ENCODE measurements around the gene SALL1.

Gene SALL1

DNA sequence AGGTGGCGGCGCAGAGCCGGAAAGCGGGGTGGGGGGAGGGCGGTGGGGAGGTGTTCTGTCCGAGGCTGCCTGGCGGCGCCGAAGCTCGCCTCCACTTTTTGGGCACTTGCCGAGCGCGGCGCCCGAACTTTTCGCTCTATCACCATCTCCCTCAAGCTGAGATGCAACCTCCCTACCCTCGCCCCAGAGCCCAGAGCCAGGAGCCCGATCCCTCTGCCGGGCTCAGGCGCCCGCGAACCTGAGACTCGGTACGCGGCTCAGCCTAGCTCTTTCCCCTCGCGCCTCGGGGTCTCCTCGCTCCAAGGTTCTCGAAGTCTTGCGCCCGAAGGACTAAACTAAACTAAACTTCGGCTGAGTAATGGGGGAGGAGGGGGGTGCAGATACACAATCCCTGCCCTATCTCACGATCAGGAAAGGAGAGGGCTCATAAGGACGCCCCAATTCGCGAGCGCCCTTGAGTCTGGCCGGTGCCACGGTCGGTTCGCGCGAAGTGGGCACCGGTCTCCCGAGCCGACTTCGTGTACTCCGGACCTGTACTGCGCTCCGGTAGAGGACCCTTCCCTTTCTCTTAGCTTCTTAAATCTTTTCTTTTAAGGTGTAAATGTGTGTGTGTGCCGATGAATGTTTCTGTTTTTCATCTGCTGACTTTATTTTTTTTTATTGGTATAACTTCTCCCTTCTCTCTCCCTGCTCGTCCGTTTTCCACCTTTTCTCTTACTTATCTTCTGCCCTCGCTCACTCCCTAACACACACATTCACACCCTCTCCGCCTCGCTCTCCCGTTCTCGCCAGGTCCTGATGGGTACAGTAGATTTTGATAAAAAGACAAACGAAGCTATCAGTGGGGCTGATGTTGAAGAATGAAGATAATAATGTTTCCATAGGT is 1.9 kb upstream of the SALL1 start:
- peak overlapping the region; percentile 85 for H3K4me3 ChIP-seq (ENCODE audit: low read length)
- TF ChIP-seq, protein P1, sequence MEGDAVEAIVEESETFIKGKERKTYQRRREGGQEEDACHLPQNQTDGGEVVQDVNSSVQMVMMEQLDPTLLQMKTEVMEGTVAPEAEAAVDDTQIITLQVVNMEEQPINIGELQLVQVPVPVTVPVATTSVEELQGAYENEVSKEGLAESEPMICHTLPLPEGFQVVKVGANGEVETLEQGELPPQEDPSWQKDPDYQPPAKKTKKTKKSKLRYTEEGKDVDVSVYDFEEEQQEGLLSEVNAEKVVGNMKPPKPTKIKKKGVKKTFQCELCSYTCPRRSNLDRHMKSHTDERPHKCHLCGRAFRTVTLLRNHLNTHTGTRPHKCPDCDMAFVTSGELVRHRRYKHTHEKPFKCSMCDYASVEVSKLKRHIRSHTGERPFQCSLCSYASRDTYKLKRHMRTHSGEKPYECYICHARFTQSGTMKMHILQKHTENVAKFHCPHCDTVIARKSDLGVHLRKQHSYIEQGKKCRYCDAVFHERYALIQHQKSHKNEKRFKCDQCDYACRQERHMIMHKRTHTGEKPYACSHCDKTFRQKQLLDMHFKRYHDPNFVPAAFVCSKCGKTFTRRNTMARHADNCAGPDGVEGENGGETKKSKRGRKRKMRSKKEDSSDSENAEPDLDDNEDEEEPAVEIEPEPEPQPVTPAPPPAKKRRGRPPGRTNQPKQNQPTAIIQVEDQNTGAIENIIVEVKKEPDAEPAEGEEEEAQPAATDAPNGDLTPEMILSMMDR (conservative IDR thresholded peaks at IDR 0.05; ENCODE audit: low read length) = no peak
- peak; percentile 69 for DNase-seq (ENCODE audit: low read depth)

DNA sequence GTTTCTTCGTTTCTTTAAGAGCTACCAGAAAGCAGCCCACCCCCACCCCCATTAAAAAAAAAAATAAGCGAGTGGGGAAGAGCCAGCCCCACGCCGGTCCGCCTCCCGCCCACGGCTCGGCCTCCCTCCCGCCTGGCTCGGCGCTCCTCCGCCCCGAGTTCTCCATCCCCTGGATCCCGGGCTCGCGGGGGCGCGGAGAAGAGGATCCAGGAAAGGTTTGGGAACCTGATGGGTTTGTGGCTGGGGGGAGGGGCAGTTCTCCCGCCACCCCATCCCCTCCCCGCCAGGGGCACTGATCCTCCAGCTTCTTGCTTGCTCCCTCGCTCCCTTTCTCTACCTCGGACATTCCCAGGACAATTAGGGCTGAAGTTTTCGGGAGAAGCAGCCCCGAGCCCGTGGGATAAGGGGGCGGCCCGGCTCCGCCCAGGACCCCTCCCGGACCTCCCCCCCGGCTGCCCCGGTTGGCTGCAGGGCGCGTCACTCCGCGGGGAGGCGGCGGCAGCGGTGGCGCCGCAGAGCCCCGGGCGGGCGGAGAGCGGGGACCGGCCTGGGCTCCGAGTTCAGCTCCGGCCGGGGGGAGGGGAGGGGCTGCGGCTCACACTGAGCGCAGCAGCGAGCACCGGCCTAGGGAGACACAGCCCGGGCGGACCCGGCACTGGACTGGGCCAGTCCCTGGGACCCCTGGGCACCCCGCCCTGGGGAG is 1.0 kb upstream of the SALL1 start:
- peak; percentile 93 for DNase-seq (ENCODE audit: low read depth)
- TF ChIP-seq, protein P1 (conservative IDR thresholded peaks at IDR 0.05; ENCODE audit: low read length) = peak; percentile 13; the same call in 1 of the 2 replicates
- peak overlapping the region; percentile 85 for H3K4me3 ChIP-seq (ENCODE audit: low read length)

DNA sequence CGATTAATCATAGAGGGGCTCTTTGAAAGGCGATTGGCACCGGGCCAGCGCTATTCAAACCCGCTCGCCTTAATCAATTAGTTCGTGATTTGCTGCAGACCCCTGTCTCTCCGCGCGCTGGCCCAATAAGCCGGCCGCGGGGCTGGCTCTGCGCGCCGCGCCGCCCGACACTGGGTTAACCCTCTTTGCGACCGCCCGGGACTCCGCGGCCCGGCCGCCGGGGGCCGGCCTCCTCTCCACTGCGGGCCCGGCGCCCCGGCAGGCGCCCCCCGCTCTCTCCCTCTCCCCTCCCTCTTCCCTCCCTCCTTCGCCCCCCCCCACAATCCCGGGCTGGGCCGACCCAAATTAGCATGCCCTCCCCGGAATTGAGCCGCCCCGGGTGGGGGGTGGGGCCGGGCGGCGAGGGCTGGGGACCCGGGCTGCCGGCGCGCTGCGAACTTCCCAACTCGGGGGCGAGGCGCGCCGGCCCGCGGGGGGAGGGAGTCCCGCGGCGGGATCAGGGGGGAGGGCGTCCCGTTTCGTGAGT is 428 bp upstream of the SALL1 start:
- TF ChIP-seq, protein P1 (conservative IDR thresholded peaks at IDR 0.05; ENCODE audit: low read length) = no peak
- peak; percentile 87 for DNase-seq (ENCODE audit: low read depth)
- H3K4me3 ChIP-seq (ENCODE audit: low read length) = peak overlapping the region; percentile 85

DNA sequence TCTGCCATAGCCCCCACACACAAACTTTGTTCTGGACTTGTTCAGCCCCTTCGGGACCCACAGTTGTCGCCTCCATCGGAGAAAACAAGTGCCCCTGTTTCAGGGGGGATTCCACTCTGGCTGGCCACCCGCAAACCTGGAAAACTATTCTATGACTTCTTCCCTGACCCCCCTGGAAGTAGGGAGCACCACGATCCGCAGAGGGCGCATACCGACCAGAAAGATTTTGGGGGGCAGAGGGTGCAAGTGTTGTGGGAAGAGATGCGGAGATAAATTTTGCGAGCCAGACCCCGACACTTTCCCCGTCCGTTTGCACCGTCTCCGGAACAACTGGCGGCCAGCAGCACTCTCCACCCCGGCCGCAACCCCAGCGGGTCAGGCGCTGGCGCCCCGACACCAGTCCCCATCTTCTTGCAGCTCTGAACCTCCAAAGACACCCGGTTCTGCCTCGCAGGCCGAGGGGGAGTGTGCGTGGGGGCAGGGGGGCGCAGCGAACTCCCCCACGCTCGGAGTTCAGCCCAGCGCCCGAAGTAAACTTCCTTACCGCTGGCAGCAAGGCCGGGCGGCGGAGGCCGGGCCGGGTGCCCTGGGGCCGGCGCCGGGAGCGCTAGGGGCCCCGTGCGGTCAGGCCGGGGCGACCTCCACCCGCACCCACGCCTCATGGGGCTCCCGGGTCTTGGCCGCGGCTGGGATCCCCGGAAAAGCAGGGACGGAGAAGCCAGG is 744 bp downstream of the SALL1 start:
- DNase-seq (ENCODE audit: low read depth) = no peak
- TF ChIP-seq, protein P1 (conservative IDR thresholded peaks at IDR 0.05; ENCODE audit: low read length) = no peak; the same call in 1 of the 2 replicates
- peak overlapping the region; percentile 85 for H3K4me3 ChIP-seq (ENCODE audit: low read length)

DNA sequence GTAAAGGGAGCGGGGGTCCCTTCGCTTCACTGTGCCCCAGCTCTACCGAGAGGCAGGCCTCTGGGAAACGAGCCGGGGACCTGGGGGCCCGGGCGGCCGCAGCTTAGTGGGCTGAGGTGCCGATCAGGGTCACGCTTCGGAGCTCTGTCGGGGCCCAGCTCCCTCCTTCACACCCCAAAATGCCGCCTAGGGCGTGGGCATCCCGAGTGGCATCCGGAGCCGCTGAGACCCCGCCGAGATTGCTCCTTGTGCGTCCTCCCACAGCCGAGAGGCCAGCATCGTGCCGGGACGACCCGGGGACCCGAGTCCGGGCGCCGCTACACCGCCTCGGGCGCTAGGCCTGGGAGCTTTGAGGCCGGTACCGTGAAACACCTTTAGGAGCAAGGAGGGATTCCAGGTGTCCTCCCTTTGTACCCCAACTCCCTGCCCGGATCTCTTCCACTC is 1.3 kb downstream of the SALL1 start:
- TF ChIP-seq, protein P1 (conservative IDR thresholded peaks at IDR 0.05; ENCODE audit: low read length) = no peak
- H3K4me3 ChIP-seq (ENCODE audit: low read length) = peak overlapping the region; percentile 85
- DNase-seq (ENCODE audit: low read depth) = no peak

DNA sequence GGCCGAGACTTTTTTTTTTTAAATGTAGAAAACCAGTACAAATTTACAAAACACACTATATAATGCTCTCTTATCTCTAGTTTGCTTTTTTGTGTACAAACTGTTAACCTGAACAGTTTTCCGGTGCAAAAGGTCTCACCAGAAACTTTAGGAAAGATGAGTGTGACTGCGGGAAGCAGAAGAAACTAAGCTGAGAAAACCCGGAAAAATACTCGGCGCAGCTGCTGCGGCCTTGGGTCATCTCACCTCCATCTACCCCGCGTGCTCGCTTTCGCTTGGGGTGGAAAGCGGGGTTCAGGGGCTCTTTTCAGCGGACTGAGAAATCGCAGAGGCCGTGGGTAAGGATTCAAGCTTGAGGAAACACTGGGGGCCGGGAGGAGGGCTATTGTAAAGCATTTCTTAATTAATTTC is 1.8 kb downstream of the SALL1 start:
- no peak for DNase-seq (ENCODE audit: low read depth)
- peak overlapping the region; percentile 85 for H3K4me3 ChIP-seq (ENCODE audit: low read length)
- TF ChIP-seq, protein P1 (conservative IDR thresholded peaks at IDR 0.05; ENCODE audit: low read length) = no peak

Measured in AG10803 (cell line).